Adrenal gland (tissue), 12 donors: ENCODE data around the gene TNS1. TPM values are rescaled to one million over a fixed set of nuclear protein-coding genes. Genes with fewer than 3 reads are reported as not detected.

Experiments used
- DNase-seq, 7 donors: peaks; one replicate each; pipeline ENCODE4 v3.0.0-alpha.2; 2019 to 2020
- H3K27ac ChIP-seq, 5 donors: fragments of 200-600 bp; sonication (generic) in 4 of 5; 1 replicate in 3 of 5; 2 replicates in 2 of 5; pipeline versions ENCODE4 v1.5.1 to v1.8.0; 2016 to 2020; ENCODE audit warnings: mild to moderate bottlenecking in 1 of 5
- H3K27me3 ChIP-seq: fragments of 200-600 bp; 2 replicates; pipeline ENCODE4 v1.8.0; 2021
- H3K36me3 ChIP-seq, 2 donors: fragments of 200-600 bp; replicated peaks in 1 of 2; 1 replicate in 1 of 2; 2 replicates in 1 of 2; pipeline versions ENCODE4 v1.5.1 to v1.8.0; 2018 to 2022
- H3K4me1 ChIP-seq, 2 donors: fragments of 200-600 bp; replicated peaks in 1 of 2; 1 replicate in 1 of 2; 2 replicates in 1 of 2; pipeline versions ENCODE4 v1.5.1 to v1.8.0; 2018 to 2021
- H3K4me3 ChIP-seq, 4 donors: fragments of 200-600 bp; sonication (generic) in 3 of 4; one replicate each; pipeline ENCODE4 v1.5.1; 2016 to 2018
- H3K9me3 ChIP-seq, 3 donors: fragments of 200-600 bp; sonication (generic) in 1 of 3; replicated peaks in 1 of 3; 1 replicate in 2 of 3; 2 replicates in 1 of 3; pipeline versions ENCODE4 v1.5.1 to v1.8.0; 2016 to 2021
- POLR2A ChIP-seq, 2 donors: fragments of 450-650 bp; IDR thresholded peaks; one replicate each; pipeline ENCODE4 v1.6.1; 2017; ENCODE audit warnings: antibody characterized with exemption in 2 of 2, mild to moderate bottlenecking in 2 of 2, moderate library complexity in 1 of 2
- WGBS, 4 donors: extraction: QIAGEN DNeasy Blood & Tissue Kit in 2 of 4; methylation state at CpG; one replicate each; pipeline versions ENCODE4 v1.1.5 to v1.1.7; 2013 to 2017; 5-methylcytosine and 5-hydroxymethylcytosine counted together
- intact Hi-C, 2 donors: fragments of 100-400 bp; cut with DNase I; formaldehyde crosslinking; loops; one replicate each; pipeline versions ENCODE4 v1.14.1 to v1.15.0; 2022 to 2023
- polyA plus RNA-seq, 3 donors: library from polyadenylated mRNA; stranded (reverse); fragments of 200-250 nt in 2 of 3; fragments of 350-450 nt in 1 of 3; fragmentation: Illumina TruSeq in 1 of 3; extraction: RNeasy Lipid Tissue Mini Kit (QIAGEN cat#74804) in 1 of 3; gene quantifications; one replicate each; pipeline ENCODE4 v1.2.3, GENCODE V29; 2013 to 2014
- total RNA-seq, 9 donors: library from RNA; depleted of rRNA in 4 of 9; stranded (reverse); fragments of >200 nt in 4 of 9; fragments of 120-200 nt in 1 of 9; fragmentation: NEBNext Ultra II Directional in 1 of 9; extraction: Animal tissue kit (Norgen Biotek cat#: 25700) in 1 of 9; gene quantifications; one replicate each; pipeline versions ENCODE4 v1.1.0 to v1.2.4, GENCODE V29; 2013 to 2023
- TF ChIP-seq, protein P1 (sequence below), 6 experiments: fragments of 450-650 bp in 4 of 6; fragments of 200-600 bp in 2 of 6; sonication (generic) in 1 of 6; IDR thresholded peaks; 1 replicate in 5 of 6; 2 replicates in 1 of 6; pipeline versions ENCODE4 v1.5.1 to v1.8.0; 2016 to 2021; ENCODE audit warnings: antibody characterized with exemption in 6 of 6, mild to moderate bottlenecking in 2 of 6, moderate library complexity in 1 of 6
- donor health status: healthy with polysubstance abuse.
- donor health status: Bipolar disorder and iron deficiency.
- donor health status: DM: yes; HTN: yes; CAD: no.
- donor health status: DM: no; HTN: no; CAD: no.
- donor health status: DM: no; HTN: no; CAD: no.
- donor health status: DM: yes; HTN: yes; CAD: no.

Gene TNS1
- total and polyA plus RNA-seq, 12 donors: 34.1 to 341 (median 252) TPM

DNA sequence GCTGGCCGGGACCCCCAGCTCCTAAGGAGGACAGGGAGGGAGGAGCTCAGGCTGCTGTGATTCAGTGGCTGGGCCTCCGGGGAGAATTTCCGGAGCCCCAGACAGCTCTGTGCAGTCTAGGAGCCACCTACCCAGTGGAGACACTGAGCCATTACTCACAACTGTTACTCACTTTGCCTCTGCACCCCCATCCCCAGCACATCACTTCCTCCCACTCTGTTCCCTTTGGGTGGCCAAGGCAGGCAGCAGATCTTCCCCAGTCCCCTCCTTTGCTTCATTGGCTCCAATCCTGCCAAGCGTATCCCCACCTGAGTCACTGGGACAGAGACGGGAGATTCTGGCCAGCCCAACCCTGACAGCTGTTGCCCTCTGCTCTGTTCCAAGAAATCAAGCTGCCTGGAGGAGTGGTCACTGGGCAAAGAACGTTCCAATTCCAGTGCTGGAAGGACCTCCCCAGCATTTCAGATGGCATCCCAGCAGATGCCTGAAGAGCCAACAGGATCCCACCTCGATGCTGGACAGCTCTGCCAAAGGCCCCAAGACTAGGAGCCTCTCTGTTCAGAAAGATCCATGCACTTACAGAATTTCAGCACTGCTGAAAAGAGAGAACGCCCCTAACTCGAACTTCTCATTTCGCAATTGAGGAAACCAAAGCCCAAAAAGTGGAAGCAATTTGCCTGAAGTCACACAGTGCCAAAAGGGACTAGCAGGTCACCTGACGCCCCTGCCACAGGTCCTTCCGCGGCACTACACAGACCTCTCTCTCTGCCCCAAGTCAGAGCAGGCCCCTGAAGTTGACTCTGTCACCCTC is 68.3 kb downstream of the TNS1 start:
- Histone ChIP-seq H3K4me1 (peaks cover 88 to 99% of the 10 kb centered on the region in 2 donors), H3K27ac (peak overlapping the region; percentile 63 to 98 (median 80)), H3K9me3 (no peaks in the 10 kb centered on the region), H3K4me3 (peak overlapping the region in 1 of 4 donors; percentile 9), H3K27me3 (no peaks in the 10 kb centered on the region), H3K36me3 (peaks cover 0 to 13% of the 10 kb centered on the region in 2 donors)
- WGBS, 4 donors: 2 to 16% (median 11%) methylated on average over 11 to 13 of the region's 13 CpGs
- TF ChIP-seq, protein P1, sequence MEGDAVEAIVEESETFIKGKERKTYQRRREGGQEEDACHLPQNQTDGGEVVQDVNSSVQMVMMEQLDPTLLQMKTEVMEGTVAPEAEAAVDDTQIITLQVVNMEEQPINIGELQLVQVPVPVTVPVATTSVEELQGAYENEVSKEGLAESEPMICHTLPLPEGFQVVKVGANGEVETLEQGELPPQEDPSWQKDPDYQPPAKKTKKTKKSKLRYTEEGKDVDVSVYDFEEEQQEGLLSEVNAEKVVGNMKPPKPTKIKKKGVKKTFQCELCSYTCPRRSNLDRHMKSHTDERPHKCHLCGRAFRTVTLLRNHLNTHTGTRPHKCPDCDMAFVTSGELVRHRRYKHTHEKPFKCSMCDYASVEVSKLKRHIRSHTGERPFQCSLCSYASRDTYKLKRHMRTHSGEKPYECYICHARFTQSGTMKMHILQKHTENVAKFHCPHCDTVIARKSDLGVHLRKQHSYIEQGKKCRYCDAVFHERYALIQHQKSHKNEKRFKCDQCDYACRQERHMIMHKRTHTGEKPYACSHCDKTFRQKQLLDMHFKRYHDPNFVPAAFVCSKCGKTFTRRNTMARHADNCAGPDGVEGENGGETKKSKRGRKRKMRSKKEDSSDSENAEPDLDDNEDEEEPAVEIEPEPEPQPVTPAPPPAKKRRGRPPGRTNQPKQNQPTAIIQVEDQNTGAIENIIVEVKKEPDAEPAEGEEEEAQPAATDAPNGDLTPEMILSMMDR (IDR thresholded peaks at IDR 0.05): no peak
- TF ChIP-seq POLR2A (IDR thresholded peaks at IDR 0.05): peak in 1 of 2 donors; percentile 31
- intact Hi-C loops: loop anchor here in 1 of 2 donors (10.0 kb wide), 1 partner anchor 50 kb away; no protein-coding TSS in a partner anchor
- DNase-seq: peak in 6 of 7 donors; percentile 80 to 89 (median 85)

DNA sequence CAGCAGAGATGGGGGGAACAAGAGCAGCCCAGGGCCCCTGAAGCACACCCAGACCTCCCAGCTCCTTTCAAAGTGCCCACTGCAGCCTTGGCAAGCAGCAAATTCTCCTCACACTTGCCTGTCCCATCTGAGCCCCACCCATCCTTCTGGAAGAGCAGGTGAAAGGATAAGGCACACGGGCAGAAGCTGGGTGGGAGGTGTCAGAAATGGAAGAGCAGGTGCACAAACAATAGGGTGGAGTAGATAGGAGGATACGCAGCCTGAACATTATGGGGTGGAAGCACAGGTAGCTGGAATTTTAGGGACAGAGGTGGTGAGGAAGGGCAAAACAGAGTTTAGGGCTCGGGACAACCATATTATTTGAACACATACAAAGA is 69.2 kb downstream of the TNS1 start:
- intact Hi-C loops: loop anchor here in 1 of 2 donors (10.0 kb wide), 1 partner anchor 51 kb away; no protein-coding TSS in a partner anchor
- H3K4me1 ChIP-seq: peaks cover 92 to 99% of the 10 kb centered on the region in 2 donors

DNA sequence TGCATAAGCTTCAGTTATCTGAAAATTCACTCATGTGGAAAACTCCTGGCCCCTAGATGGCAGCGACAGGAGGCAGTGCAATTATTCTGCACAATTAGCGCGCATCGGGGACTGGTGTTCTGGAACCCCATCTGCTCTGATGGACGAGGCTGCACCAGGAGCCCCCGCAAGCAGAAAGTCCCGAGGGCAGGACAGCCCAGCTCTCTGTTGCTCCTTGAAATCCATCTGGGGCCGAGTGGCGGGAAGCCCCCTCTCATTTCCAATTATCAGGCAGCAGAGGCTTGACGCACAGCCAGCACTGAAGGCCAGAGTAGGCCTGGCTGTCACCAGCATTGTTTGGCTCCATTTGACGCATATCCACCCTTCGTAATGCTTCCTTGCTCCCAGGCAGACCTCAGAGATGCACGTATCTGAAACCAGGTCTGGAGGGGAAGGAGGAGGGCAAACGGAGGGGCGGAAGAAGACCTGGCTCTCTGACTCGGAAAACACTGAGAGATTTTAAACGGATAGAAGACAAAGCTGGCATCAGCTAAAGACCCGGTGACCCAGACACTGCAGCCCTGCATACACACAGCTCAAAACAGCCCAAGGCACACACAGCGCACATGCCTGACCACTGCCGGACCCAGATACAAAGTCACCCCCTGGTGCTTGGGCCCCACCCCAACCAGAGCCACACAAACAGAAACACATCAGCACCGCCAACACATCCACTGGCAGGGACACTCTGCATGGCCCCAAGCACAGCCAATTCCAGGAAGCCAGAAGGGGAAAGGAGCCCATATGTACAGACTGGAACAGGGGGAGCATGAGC is 69.8 kb downstream of the TNS1 start:
- H3K4me1 ChIP-seq: peaks cover 92 to 99% of the 10 kb centered on the region in 2 donors
- H3K9me3 ChIP-seq: no peaks in the 10 kb centered on the region
- peaks cover 0 to 13% of the 10 kb centered on the region in 2 donors for H3K36me3 ChIP-seq
- intact Hi-C loops: loop anchor here in 1 of 2 donors (10.0 kb wide), 1 partner anchor 52 kb away; no protein-coding TSS in a partner anchor
- no peak overlapping the region for H3K4me3 ChIP-seq
- TF ChIP-seq POLR2A (IDR thresholded peaks at IDR 0.05): peak in 1 of 2 donors; percentile 19
- TF ChIP-seq, protein P1 (IDR thresholded peaks at IDR 0.05): peak in 1 of 6 experiments; percentile 12
- H3K27me3 ChIP-seq: no peaks in the 10 kb centered on the region
- peak in 4 of 7 donors; percentile 61 to 87 (median 75) for DNase-seq
- H3K27ac ChIP-seq: peak overlapping the region; percentile 0 to 98 (median 80)
- 33 to 40% (median 38%) methylated on average over 13 to 21 of the region's 21 CpGs for WGBS, 4 donors

More for the DNA sequence above, 69.2 kb downstream of the TNS1 start:
- H3K4me3 ChIP-seq: no peak overlapping the region
- peak overlapping the region; percentile 63 to 98 (median 80) for H3K27ac ChIP-seq
- TF ChIP-seq, protein P1 (IDR thresholded peaks at IDR 0.05): no peak
- no peak for TF ChIP-seq POLR2A (IDR thresholded peaks at IDR 0.05)
- WGBS, 4 donors: 67 to 80% (median 68%) methylated on average over 3 of the region's 3 CpGs
- H3K9me3 ChIP-seq: no peaks in the 10 kb centered on the region
- peaks cover 0 to 13% of the 10 kb centered on the region in 2 donors for H3K36me3 ChIP-seq
- DNase-seq: no peak
- H3K27me3 ChIP-seq: no peaks in the 10 kb centered on the region
